NCI-H446 (cell line): Measurements from ENCODE around the gene SLX4.
"Not testable (repeated sequence)": the region's sequence is repeated elsewhere in the genome, so short reads cannot be mapped to it uniquely, and the experiment has no call there.

Experiments used
- DNase-seq, 2 experiments: peaks; one replicate each; lab custom pipeline; 2025; lab: John Stamatoyannopoulos, UW

The SLX4 gene

GRCh38 chr16:3611146-3611975, at the start of gene SLX4:
Gene SLX4 (minus strand): TSS chr16:3611606. CDS start chr16:3608964, 2,642 bp downstream.
- DNase-seq = peak; percentile 77 to 96

GRCh38 chr16:3659251-3659650, 47.8 kb upstream of the SLX4 start:
- no peak for DNase-seq

- DNase-seq = no peak
Measured at GRCh38 chr16:3656491-3657468, 45.4 kb upstream of the SLX4 start.

GRCh38 chr16:3656160-3656490, 44.7 kb upstream of the SLX4 start:
- DNase-seq = not testable (repeated sequence)

- DNase-seq = no peak
Measured at GRCh38 chr16:3655396-3656159, 44.2 kb upstream of the SLX4 start.

DNA sequence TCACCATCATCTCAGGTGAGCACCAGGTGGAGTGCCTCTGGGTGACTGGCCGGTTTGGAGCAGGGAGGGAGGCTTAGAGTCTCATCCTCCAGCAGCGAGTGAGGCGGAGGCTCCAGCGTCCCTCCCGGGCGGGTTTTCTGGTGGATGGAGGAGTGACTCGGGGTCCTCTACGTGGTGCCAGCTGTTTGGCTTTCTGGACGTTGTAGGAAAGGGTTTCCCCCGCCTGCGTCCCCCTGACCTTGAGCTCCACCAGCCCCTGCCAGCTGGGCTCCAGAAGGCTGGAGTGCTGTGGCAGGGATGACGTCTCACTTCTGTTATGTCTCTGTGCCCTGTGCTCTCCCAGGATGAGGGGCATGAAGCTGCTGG, 43.6 kb upstream of the SLX4 start:
- DNase-seq = no peak

DNA sequence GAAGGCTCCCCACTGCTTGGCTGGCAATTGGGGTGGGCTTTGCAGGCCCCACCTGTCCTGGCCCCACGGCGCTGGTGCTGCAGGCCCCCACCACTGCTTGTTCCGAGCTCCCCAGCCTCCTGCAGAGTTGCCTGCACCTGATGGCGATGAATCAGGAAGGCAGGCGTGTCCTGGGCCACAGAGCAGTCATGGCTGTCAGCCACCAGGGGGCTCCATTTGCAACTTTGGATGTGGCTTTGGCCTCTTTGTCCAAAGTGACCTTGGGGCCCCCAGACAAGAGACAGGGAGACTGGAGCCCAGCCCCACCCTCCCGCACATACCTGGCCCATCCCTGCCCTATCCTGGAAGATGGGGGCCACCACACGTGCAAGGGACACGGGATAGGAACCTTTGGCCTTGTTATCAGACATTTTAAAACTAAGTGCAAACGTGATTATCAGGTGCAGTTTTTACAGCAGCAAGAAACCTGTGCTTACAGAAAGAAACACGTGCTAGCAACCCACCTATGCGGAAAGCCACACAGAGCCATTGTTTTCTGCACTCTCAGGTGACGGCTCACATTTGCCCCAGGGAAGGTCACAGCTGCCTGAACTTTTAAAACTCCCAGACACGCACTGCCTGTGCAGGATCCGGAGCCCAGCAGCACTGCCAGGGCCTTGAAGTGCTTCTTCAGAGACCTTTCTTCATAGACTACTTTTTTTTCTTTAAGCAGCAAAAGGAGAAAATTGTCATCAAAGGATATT, 43.0 kb upstream of the SLX4 start, which contains the start of gene DNASE1:
DNASE1 (plus strand) TSS at position 443 of the 743 bp plus-strand sequence. CDS start 683 bp downstream, outside the sequence.
- DNase-seq = peak in 1 of 2 experiments; percentile 53

DNA sequence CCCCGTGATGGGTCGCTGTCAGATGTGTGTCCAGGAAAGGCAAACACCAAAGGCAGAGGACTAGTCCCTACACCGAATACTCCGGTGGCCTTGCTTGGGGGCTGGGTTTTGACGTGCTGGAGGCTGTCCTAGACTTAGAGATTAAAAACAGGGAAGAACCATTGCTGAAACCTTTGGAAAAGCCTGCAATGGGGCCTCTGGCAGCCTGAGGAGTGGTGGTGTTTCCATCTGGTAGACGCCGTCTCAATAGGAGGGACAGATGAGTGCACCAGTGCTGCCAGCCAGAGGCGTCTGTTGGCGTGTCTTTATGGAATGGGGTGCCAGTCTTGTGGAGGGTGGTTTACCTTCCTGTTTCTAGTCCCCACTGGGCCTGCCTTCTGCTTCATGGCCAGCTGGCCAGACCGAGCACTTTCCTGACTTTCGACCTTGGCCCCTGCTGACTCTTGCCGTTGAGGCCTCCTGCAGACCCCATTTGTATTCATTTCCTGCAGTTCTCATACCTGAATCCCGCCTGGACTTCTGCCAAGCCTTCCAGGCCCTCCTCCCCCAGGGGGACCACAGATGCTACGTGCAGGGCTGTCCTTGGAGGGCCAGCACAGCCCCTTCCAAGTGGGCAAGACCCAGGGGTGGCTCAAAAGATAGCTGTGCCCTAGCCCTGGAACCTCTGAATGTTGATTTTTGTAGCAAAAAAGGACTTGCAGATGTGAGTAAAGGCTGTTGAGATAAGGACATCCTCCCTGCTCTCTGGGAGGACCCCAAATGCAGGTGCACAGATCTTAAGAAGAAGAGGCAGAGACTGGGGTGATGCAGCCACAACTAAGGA, 41.2 kb upstream of the SLX4 start:
- DNase-seq = peak in 1 of 2 experiments; percentile 41

DNA sequence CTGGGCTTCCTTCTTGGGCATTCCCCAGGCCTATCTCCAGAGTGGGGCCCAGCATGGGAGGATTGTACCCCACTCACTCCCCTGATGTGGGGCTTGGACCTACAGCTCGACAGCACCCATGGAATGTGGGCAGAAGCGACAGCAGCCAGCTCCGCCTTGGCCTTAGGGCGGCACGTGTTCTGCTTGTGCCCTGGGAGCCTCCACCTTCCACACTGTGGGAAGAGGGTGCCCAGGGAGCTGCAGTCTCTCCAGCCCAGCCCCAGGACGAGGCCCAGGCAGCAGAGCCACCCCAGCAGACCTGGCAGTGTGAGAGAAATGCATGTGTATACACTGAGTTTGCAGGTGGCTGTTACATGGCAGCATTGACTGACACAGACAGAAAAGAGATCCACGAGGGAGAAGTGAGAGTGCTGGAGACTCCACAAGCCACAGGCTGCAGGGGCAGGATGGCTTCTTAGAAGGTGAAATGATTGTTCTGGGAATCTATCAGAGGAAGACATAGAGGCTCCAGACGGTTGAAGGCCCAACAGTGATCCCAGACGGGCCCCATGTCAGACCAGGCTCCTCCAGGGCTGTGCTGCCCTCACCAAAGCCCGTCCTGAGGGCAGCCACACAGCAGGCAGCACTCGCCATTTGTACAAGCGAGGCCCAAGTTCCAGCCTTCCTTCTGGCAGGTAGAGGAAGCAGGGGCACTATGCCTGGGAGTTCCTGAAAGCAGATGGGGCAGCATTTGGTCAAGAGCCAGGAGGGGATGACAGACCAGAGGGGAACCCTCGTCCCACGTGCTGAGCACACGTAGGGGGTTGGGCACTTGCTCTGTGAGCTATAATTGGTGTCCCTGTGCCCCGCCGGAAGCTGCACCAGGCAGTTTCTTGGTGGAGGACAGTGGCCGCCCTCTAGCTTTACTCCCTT, 40.3 kb upstream of the SLX4 start:
- DNase-seq = peak in 1 of 2 experiments; percentile 22

DNA sequence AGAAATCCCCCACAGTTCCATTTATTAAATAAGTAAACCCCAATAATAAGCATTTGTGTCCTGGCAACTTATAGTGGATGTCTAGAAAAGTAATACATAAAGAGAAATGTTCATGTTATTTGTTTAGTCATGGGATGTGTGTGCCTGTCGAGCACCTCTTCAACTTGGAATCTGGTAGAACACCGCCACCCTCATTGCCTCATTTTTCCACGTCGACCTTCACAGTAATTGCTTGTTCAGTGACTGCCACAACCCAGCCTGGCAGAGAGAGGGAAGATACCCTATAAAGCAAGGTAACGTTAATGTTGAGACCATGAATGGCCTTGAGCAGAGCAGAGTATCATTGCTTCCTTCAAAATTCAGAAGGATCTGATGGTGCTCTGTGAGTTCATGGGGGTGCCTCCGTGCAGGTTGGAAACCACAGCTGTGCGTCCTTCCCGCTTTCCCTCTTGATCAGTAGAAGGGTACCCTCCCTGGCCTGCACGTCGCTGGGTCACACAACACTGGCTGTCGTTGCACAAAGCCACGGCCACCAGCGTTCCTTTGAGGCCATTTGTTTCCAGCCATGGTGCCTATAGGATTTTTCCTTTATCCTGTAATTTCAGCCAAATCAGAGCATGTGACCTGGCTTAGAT, 39.3 kb upstream of the SLX4 start:
- DNase-seq = no peak

DNA sequence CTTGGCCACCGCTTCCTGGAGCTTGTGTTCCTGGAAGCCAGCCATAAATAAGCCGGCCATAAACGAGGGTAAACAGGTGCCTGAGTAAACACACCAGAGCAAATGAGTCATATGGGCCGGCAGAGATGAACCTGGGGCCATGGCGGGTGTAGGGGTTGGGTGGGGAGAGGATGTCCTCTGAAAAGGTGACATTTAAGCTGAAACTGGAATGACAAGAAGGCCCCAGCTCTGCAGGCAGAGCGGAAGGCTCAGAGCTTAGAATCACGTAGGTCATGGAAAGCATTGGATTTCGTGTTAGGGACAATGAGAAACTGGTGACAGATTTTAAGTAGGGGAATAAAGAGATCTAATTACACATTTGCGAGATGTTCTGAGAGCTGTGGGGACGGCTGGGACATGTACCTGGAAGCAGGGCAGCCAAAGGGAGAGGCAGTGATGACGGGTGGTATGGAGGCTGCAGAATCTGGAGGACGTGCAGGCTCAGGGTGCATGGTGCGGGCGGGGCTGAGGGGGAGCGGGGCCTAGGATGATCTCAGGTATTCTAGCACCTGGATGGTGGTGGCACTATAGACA, 35.0 kb upstream of the SLX4 start:
- no peak for DNase-seq

- DNase-seq = no peak
Measured at GRCh38 chr16:3645504-3646347, 34.3 kb upstream of the SLX4 start.

DNA sequence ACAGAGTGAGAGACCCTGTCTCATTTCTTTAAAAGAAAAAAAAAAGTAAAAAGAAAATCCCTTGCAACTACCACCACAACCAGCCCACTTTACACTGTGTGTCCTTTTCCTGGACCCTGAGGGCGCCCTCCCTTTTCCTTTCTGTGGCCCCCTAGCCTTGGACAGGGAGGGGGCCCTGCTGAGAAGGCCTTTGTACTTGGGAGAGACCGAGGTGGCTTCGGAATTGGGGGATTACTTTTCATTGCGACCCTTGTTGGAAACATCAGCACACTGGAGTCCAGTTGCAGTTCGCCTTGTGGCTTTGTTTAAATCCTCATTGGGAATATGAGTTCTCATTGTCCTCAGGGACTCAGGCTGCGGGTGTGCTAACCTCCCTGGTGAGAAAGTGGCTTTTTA, 33.7 kb upstream of the SLX4 start:
- DNase-seq = no peak

GRCh38 chr16:3643095-3643730, 31.8 kb upstream of the SLX4 start:
- DNase-seq = no peak

GRCh38 chr16:3642397-3643094, 31.1 kb upstream of the SLX4 start:
- no peak for DNase-seq

DNA sequence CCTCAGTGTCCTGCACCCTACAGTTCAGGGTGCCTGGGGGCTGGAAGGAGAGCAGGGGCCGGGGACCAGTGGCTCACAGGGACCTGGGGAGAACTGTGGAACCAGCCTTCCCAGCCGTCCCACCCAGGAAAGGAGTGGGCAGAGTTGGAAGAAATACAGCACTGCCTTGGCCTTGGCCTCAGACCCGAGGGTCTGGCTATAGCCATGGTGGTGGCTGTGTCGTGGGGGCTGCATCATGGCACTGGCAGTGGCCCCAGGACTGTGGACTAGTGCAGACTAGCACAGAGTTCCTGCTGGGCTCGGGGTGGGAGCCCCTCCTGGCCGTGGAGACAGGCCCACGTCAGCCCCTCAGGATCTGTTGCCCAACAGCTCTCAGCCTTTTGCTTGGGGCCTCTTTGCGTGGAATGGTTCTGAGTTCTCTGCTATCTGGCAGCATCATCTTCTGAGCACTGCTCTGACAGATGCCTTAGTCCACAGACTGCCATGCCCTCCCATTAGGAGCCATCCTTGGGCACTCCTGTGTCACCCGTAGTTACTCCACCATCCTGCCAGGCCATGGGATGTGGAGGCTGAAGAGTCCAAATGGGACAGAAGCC, 30.5 kb upstream of the SLX4 start:
- DNase-seq = no peak
